ENCODE measurements around the gene STXBP5.

DNA sequence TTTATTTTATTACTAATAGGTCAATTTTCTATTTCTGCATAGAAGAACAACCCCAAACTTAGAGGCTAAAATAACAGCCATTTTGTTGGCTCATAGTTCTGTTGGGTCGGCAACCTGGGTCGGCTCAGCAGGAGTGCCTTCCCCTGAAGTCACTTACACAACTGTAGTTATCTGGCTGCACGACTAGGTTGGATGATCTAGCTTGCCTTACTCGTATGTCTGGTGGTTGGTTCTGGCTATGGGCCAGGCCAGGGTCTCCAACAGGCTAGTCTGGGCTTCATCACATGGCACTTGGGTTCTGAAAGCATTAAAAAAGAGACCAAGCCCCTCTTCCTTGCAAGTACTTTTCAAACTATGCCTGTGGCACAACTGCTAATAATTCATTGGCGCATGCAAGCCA, 53.5 kb downstream of the STXBP5 start:
- TF ChIP-seq, protein P1, sequence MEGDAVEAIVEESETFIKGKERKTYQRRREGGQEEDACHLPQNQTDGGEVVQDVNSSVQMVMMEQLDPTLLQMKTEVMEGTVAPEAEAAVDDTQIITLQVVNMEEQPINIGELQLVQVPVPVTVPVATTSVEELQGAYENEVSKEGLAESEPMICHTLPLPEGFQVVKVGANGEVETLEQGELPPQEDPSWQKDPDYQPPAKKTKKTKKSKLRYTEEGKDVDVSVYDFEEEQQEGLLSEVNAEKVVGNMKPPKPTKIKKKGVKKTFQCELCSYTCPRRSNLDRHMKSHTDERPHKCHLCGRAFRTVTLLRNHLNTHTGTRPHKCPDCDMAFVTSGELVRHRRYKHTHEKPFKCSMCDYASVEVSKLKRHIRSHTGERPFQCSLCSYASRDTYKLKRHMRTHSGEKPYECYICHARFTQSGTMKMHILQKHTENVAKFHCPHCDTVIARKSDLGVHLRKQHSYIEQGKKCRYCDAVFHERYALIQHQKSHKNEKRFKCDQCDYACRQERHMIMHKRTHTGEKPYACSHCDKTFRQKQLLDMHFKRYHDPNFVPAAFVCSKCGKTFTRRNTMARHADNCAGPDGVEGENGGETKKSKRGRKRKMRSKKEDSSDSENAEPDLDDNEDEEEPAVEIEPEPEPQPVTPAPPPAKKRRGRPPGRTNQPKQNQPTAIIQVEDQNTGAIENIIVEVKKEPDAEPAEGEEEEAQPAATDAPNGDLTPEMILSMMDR (IDR thresholded peaks at IDR 0.05), result no peak
- no peak for TF ChIP-seq POLR2A (IDR thresholded peaks at IDR 0.05)

Measured in ovary (tissue), 3 donors.